H1 (cell line): ENCODE results near the gene BCAM. TPM values are rescaled to one million over a fixed set of nuclear protein-coding genes. Genes with fewer than 3 reads are reported as not detected.
A peak's percentile ranks its signal among the peaks of the same experiment; 100 is the strongest.

Experiments used
- BACH1 ChIP-seq: IDR thresholded peaks from 2 replicates; pipeline ENCODE4 v1.6.1; 2012; ENCODE audit warnings: low read length, improper control_type of control experiment
- BRCA1 ChIP-seq: IDR thresholded peaks from 2 replicates; pipeline ENCODE4 v1.6.1; 2012; ENCODE audit warnings: low read depth, low read length, improper control_type of control experiment
- FOSL1 ChIP-seq: IDR thresholded peaks from 2 replicates; pipeline ENCODE4 v1.6.1; 2011; ENCODE audit warnings: mild to moderate bottlenecking, low read depth, low read length, moderate library complexity; ENCODE audit not compliant: insufficient read depth
- HDAC2 ChIP-seq, 2 experiments: fragments of 300-600 bp in 1 of 2; sonication (generic) in 1 of 2; IDR thresholded peaks; 2 replicates each; pipeline ENCODE4 v1.6.1; 2011 to 2012; ENCODE audit warnings: low read depth in 2 of 2, low read length in 2 of 2, mild to moderate bottlenecking in 2 of 2, moderate library complexity in 2 of 2, borderline replicate concordance in 1 of 2, inconsistent platforms in 1 of 2
- HDAC6 ChIP-seq: IDR thresholded peaks from one replicate; pipeline ENCODE4 v1.7.1; 2012; ENCODE audit warnings: low read depth, mild to moderate bottlenecking, inconsistent platforms, low read length, moderate library complexity
- JUN ChIP-seq: IDR thresholded peaks from 2 replicates; pipeline ENCODE4 v1.6.1; 2011; ENCODE audit warnings: low read depth, mild to moderate bottlenecking, improper control_type of control experiment, low read length
- JUND ChIP-seq: IDR thresholded peaks from 2 replicates; pipeline ENCODE4 v1.6.1; 2011; ENCODE audit warnings: mild to moderate bottlenecking, improper control_type of control experiment, low read length
- KDM1A ChIP-seq: fragments of 200-600, 300-600 bp; sonication (generic); IDR thresholded peaks from 2 replicates; pipeline ENCODE4 v1.7.1; 2016; ENCODE audit warnings: mild to moderate bottlenecking, low read length, borderline replicate concordance
- KDM5A ChIP-seq: fragments of 200-600 bp; IDR thresholded peaks from 2 replicates; pipeline ENCODE4 v1.7.1; 2012; ENCODE audit warnings: mild to moderate bottlenecking, low read length, inconsistent platforms, mixed read lengths
- MAFK ChIP-seq: IDR thresholded peaks from 2 replicates; pipeline ENCODE4 v1.6.1; 2012; ENCODE audit warnings: low read depth, mild to moderate bottlenecking, improper control_type of control experiment, low read length
- PHF8 ChIP-seq: fragments of 200-600 bp; sonication (generic); conservative IDR thresholded peaks from 2 replicates; pipeline ENCODE4 v1.7.1; 2012; ENCODE audit warnings: low read depth, mild to moderate bottlenecking, inconsistent platforms, low read length, moderate library complexity
- POLR2A ChIP-seq, 2 experiments: IDR thresholded peaks; 1 replicate in 1 of 2; 2 replicates in 1 of 2; pipeline ENCODE4 v1.6.1; 2011; ENCODE audit warnings: low read depth in 2 of 2, low read length in 2 of 2, mild to moderate bottlenecking in 2 of 2; ENCODE audit errors: control extremely low read depth in 1 of 2
- POLR2AphosphoS5 ChIP-seq: IDR thresholded peaks from 2 replicates; pipeline ENCODE4 v1.6.1; 2011; ENCODE audit warnings: low read depth, low read length
- POU5F1 ChIP-seq: IDR thresholded peaks from 2 replicates; pipeline ENCODE4 v1.6.1; 2011; ENCODE audit warnings: low read depth, mild to moderate bottlenecking, low read length, moderate library complexity
- RAD21 ChIP-seq, 2 experiments: IDR thresholded peaks in 1 of 2; conservative IDR thresholded peaks in 1 of 2; 2 replicates each; pipeline ENCODE4 v1.6.1; 2011; ENCODE audit warnings: low read depth in 2 of 2, low read length in 2 of 2, improper control_type of control experiment in 1 of 2, inconsistent platforms in 1 of 2, mild to moderate bottlenecking in 1 of 2, moderate library complexity in 1 of 2
- RBBP5 ChIP-seq: IDR thresholded peaks from 2 replicates; pipeline ENCODE4 v1.7.1; 2012; ENCODE audit warnings: low read depth, mild to moderate bottlenecking, inconsistent platforms, low read length, moderate library complexity, borderline replicate concordance
- RFX5 ChIP-seq: IDR thresholded peaks from 2 replicates; pipeline ENCODE4 v1.6.1; 2011; ENCODE audit warnings: low read depth, low read length, improper control_type of control experiment, borderline replicate concordance
- RXRA ChIP-seq: IDR thresholded peaks from 2 replicates; pipeline ENCODE4 v1.6.1; 2011; ENCODE audit warnings: low read depth, mild to moderate bottlenecking, low read length, moderate library complexity; ENCODE audit not compliant: insufficient read depth
- SAP30 ChIP-seq: fragments of 300-600 bp; sonication (generic); IDR thresholded peaks from 2 replicates; pipeline ENCODE4 v1.7.1; 2012; ENCODE audit warnings: low read length, moderate library complexity, mild to moderate bottlenecking, inconsistent platforms; ENCODE audit not compliant: insufficient read depth, insufficient replicate concordance
- SRF ChIP-seq: IDR thresholded peaks from 2 replicates; pipeline ENCODE4 v1.6.1; 2011; ENCODE audit warnings: mild to moderate bottlenecking, low read depth, low read length, moderate library complexity
- TAF7 ChIP-seq: optimal IDR thresholded peaks from 2 replicates; pipeline ENCODE3; 2011; ENCODE audit warnings: low read depth, mild to moderate bottlenecking, inconsistent platforms, low read length, moderate library complexity, borderline replicate concordance
- YY1 ChIP-seq: IDR thresholded peaks from 2 replicates; pipeline ENCODE4 v1.6.1; 2011; ENCODE audit warnings: low read depth, mild to moderate bottlenecking, low read length
- ZNF274 ChIP-seq: IDR thresholded peaks from 2 replicates; pipeline ENCODE4 v1.7.0; 2012; ENCODE audit warnings: low read length, borderline replicate concordance; ENCODE audit errors: extremely low read depth
- polyA plus RNA-seq, 7 experiments: library from polyadenylated mRNA; depleted of rRNA in 3 of 7; stranded (reverse) in 5 of 7; unstranded in 2 of 7; fragments of >200 nt in 5 of 7; fragments of 200-250 nt in 2 of 7; gene quantifications; 1 replicate in 5 of 7; 2 replicates in 1 of 7; 4 replicates in 1 of 7; pipeline versions ENCODE4 v1.2.1 to v1.2.3, GENCODE V29; 2011 to 2013; ENCODE audit warnings: missing spikeins in 2 of 7, mixed read lengths in 2 of 7
- total RNA-seq: library from RNA; stranded (reverse); fragmentation: NEBNext Ultra II Directional; extraction: Animal tissue kit (Norgen Biotek cat#: 25700); gene quantifications from 2 replicates; pipeline ENCODE4 v1.2.1, GENCODE V29; 2021

Gene BCAM
- total and polyA plus RNA-seq, 2 of the 8 experiments (the other 6 are each of a cell fraction or from before 2014, with no cell fraction given): 32.5 to 81.4 TPM

DNA sequence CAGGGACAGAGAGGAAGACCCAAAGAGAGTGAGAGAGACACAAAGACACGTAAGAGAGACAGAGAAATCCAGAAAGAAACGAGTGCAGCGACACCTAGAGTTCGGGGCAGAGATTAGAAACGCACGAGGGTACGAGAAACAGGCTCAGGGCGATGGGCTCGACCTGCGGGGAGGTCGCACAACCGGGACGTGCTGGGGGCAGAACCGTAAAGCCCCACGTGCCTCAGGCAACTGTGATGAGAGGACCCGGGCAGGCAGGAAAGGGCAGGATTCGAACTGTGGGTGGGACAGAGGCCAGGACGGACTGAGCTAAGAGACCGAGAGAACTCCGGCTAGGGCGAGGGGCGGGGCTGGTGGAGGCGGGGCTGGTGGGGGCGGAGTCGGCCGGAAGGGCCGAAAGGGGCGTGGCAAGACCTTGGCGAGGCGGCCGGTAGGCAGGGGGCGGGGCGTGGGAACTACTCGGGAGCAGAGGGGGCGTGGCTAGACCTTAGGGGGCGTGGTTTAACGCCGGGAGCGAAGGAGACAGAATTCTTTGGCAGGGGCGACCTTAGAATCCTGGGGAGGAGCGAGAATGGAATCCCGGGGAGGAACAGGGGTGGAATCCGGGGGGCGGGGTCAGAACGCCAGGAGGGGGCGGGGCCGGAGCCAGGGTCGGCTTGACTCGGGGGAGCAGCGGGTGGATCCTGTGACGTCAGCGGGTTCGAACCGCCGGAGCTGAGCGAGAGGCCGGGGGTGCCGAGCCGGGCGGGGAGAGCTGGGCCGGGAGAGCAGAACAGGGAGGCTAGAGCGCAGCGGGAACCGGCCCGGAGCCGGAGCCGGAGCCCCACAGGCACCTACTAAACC is 36.9 kb downstream of the BCAM start, which contains the start of gene NECTIN2 (continued):
- TF ChIP-seq SRF (no peak), TAF7 (peak; percentile 9), BRCA1 (no peak), HDAC2 (IDR thresholded peaks at IDR 0.05; ENCODE audit: borderline replicate concordance in 1 of 2, low read depth in 2 of 2, low read length in 2 of 2) (0 out of 4 replicates have a peak, but pooled peaks of 1 of the 2 experiments have one; percentile 49), POU5F1 (no peak), KDM5A (no peak), POLR2AphosphoS5 (peak; percentile 80), MAFK (no peak), HDAC6 (no peak), BACH1 (no peak), POLR2A (IDR thresholded peaks at IDR 0.05; ENCODE audit: control extremely low read depth in 1 of 2, low read depth in 2 of 2, low read length in 2 of 2) (peak; percentile 48 to 87), ZNF274 (no peak), JUND (peak; percentile 38; the same call in 1 of the 2 replicates), PHF8 (peak; percentile 3), RXRA (no peak), RAD21 (IDR thresholded peaks at IDR 0.05 in 1 of 2, conservative IDR thresholded peaks at IDR 0.05 in 1 of 2; ENCODE audit: low read depth in 2 of 2, low read length in 2 of 2) (peak; percentile 50 to 60), SAP30 (no peak), KDM1A (no peak), RFX5 (no peak), YY1 (no peak), JUN (no peak), RBBP5 (peak; percentile 41; the same call in 1 of the 2 replicates), FOSL1 (no peak)
